Ascending aorta (tissue), 2 donors: ENCODE results near the gene ZMIZ1. TPM values are rescaled to one million over a fixed set of nuclear protein-coding genes. Genes with fewer than 3 reads are reported as not detected.
"Not testable (repeated sequence)": the region's sequence is repeated elsewhere in the genome, so short reads cannot be mapped to it uniquely, and the experiment has no call there.

Source experiments
- DNase-seq, 2 donors: peaks; one replicate each; pipeline ENCODE4 v3.0.0-alpha.2; 2019; ENCODE audit warnings: low spot score in 2 of 2
- H3K27ac ChIP-seq, 2 donors: fragments of 200-600 bp; sonication (generic); one replicate each; pipeline ENCODE4 v1.5.1; 2016 to 2017; ENCODE audit warnings: mild to moderate bottlenecking in 1 of 2
- H3K27me3 ChIP-seq: fragments of 200-600 bp; sonication (generic); one replicate; pipeline ENCODE4 v1.5.1; 2017
- H3K36me3 ChIP-seq, 2 donors: fragments of 200-600 bp; sonication (generic); one replicate each; pipeline ENCODE4 v1.5.1; 2016
- H3K4me1 ChIP-seq, 2 donors: fragments of 200-600 bp; sonication (generic); one replicate each; pipeline ENCODE4 v1.5.1; 2016 to 2017; ENCODE audit warnings: mild to moderate bottlenecking in 1 of 2
- H3K4me3 ChIP-seq, 2 donors: fragments of 200-600 bp; sonication (generic); one replicate each; pipeline ENCODE4 v1.5.1; 2016 to 2017; ENCODE audit warnings: mild to moderate bottlenecking in 1 of 2
- H3K9me3 ChIP-seq, 2 donors: fragments of 200-600 bp; sonication (generic); one replicate each; pipeline ENCODE4 v1.5.1; 2016
- CTCF ChIP-seq, 3 experiments: fragments of 200-600 bp in 2 of 3; fragments of 450-650 bp in 1 of 3; sonication (generic) in 2 of 3; IDR thresholded peaks; one replicate each; pipeline ENCODE4 v1.5.1; 2016 to 2019; ENCODE audit warnings: antibody characterized with exemption in 3 of 3, mild to moderate bottlenecking in 1 of 3, moderate library complexity in 1 of 3
- intact Hi-C: fragments of 100-400 bp; cut with DNase I; formaldehyde crosslinking; loops from one replicate; pipeline ENCODE4 v1.15.1; 2023
- total RNA-seq: library from RNA; depleted of rRNA; stranded (reverse); fragments of >200 nt; gene quantifications from one replicate; pipeline ENCODE4 v1.1.0, GENCODE V29; 2016

The ZMIZ1 gene
- total RNA-seq, 1 donor from 2014 or later, result 96.2 TPM

- Histone ChIP-seq H3K4me3 (no peak overlapping the region), H3K4me1 (no peaks in the 10 kb centered on the region), H3K27ac (no peak overlapping the region), H3K27me3 (no peaks in the 10 kb centered on the region), H3K9me3 (no peaks in the 10 kb centered on the region), H3K36me3 (no peaks in the 10 kb centered on the region)
- peak in 1 of 2 donors; percentile 45 for DNase-seq
- intact Hi-C loops, result no loop called here
- TF ChIP-seq CTCF (IDR thresholded peaks at IDR 0.05), result no peak
These were observed 34.4 kb upstream of the ZMIZ1 start for GRCh38 chr10:79034271-79034876.

GRCh38 chr10:79036416-79036815, 32.4 kb upstream of the ZMIZ1 start:
- H3K27ac ChIP-seq, intact Hi-C loops, H3K9me3 ChIP-seq, H3K27me3 ChIP-seq, H3K36me3 ChIP-seq, H3K4me3 ChIP-seq, H3K4me1 ChIP-seq: not testable (repeated sequence)
- DNase-seq, result peak in 1 of 2 donors; percentile 9

GRCh38 chr10:79038104-79038840, 30.5 kb upstream of the ZMIZ1 start:
- Histone ChIP-seq H3K27me3 (no peaks in the 10 kb centered on the region), H3K9me3 (no peaks in the 10 kb centered on the region), H3K36me3 (no peaks in the 10 kb centered on the region), H3K27ac (no peak overlapping the region), H3K4me3 (no peak overlapping the region), H3K4me1 (no peaks in the 10 kb centered on the region)
- TF ChIP-seq CTCF (IDR thresholded peaks at IDR 0.05), result no peak
- intact Hi-C loops, result no loop called here
- no peak for DNase-seq

- no peaks in the 10 kb centered on the region for H3K9me3 ChIP-seq
- no peak overlapping the region for H3K4me3 ChIP-seq
- no peaks in the 10 kb centered on the region for H3K36me3 ChIP-seq
- peak in 1 of 2 donors; percentile 42 for DNase-seq
- intact Hi-C loops, result no loop called here
- TF ChIP-seq CTCF (IDR thresholded peaks at IDR 0.05), result no peak
- H3K27me3 ChIP-seq, result no peaks in the 10 kb centered on the region
- H3K27ac ChIP-seq, result no peak overlapping the region
- no peaks in the 10 kb centered on the region for H3K4me1 ChIP-seq
These were observed 29.9 kb upstream of the ZMIZ1 start for GRCh38 chr10:79038841-79039201.

- no peak for TF ChIP-seq CTCF (IDR thresholded peaks at IDR 0.05)
- intact Hi-C loops, result no loop called here
- Histone ChIP-seq H3K4me3 (no peak overlapping the region), H3K4me1 (no peaks in the 10 kb centered on the region), H3K36me3 (no peaks in the 10 kb centered on the region), H3K27ac (no peak overlapping the region), H3K27me3 (no peaks in the 10 kb centered on the region), H3K9me3 (no peaks in the 10 kb centered on the region)
- no peak for DNase-seq
These were observed 25.9 kb upstream of the ZMIZ1 start for GRCh38 chr10:79042639-79043411.
